RWPE1 (cell line): ENCODE results near the gene APCDD1.
"Not testable (repeated sequence)": the region's sequence is repeated elsewhere in the genome, so short reads cannot be mapped to it uniquely, and the experiment has no call there.

Experiments
- CTCF ChIA-PET: fragments of 350-600 bp; sonication (Branson Sonifier 250); formaldehyde crosslinking; extraction: SDS; loops from one replicate; lab custom pipeline; 2021; lab: Yijun Ruan, JAX
- POLR2A ChIA-PET: fragments of 400-600 bp; formaldehyde crosslinking; extraction: SDS; loops from one replicate; lab custom pipeline; 2020; ENCODE audit warnings: antibody characterized with exemption; ENCODE audit not compliant: low non-redundant PET; lab: Yijun Ruan, JAX
- DNase-seq: peaks from one replicate; pipeline ENCODE4 v3.0.0; 2012; ENCODE audit warnings: low spot score
- H3K27ac ChIP-seq: fragments of 450-650 bp; 2 replicates; pipeline ENCODE4 v1.5.1; 2017
- TF ChIP-seq, protein P1 (sequence below): fragments of 450-650 bp; conservative IDR thresholded peaks from 2 replicates; pipeline ENCODE4 v1.5.1; 2017; ENCODE audit warnings: low read depth, mild to moderate bottlenecking

Gene APCDD1

DNA sequence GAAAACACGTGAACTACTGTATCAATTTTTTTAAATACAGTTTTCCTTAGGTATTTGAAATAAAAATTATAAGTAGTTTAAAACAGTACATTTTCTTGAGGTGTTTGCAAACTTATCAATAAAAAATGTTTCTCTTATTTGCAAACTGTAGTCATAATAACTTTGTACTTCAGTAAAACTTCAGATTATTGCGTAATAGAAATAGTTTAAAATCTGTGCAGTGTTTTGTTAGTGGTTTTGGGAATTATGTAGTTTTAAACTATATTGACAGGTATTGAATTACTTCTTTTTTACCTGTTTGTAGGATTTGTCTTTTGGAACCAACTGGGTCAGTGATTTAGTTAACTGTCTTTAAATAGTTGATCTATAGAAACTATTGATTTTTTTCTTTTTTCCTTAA is 78.7 kb downstream of the APCDD1 start:
- TF ChIP-seq, protein P1, sequence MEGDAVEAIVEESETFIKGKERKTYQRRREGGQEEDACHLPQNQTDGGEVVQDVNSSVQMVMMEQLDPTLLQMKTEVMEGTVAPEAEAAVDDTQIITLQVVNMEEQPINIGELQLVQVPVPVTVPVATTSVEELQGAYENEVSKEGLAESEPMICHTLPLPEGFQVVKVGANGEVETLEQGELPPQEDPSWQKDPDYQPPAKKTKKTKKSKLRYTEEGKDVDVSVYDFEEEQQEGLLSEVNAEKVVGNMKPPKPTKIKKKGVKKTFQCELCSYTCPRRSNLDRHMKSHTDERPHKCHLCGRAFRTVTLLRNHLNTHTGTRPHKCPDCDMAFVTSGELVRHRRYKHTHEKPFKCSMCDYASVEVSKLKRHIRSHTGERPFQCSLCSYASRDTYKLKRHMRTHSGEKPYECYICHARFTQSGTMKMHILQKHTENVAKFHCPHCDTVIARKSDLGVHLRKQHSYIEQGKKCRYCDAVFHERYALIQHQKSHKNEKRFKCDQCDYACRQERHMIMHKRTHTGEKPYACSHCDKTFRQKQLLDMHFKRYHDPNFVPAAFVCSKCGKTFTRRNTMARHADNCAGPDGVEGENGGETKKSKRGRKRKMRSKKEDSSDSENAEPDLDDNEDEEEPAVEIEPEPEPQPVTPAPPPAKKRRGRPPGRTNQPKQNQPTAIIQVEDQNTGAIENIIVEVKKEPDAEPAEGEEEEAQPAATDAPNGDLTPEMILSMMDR = no peak
- CTCF ChIA-PET = interaction anchor here (0.6 kb wide), 1 partner anchor 27 kb away, joined by 3 read pairs; no protein-coding TSS in a partner anchor
- no peak for DNase-seq
- POLR2A ChIA-PET = no interaction called here
- no peak overlapping the region for H3K27ac ChIP-seq

DNA sequence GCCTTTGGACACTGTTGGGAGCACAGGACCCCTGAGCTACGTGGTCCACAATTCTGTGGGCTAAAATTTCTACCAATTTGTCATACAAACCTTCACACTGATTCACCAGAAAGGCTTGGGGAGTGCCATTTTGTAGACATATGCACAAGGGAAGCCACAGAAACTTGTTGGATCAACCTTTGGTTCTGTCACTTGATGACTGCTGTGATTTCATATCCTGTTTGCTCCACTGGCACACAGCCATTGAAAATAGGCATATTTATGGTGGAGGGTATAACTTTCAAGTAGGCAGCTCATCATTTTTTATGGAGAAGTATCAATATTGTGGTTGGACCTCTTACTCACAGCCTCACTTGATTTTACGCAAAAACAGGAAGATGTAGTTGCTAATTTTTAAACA is 81.8 kb downstream of the APCDD1 start:
- ChIA-PET POLR2A (no interaction called here), CTCF (interaction anchor here (0.6 kb wide), 1 partner anchor 11 kb away, joined by 4 read pairs; the partner anchor contains the start of gene NAPG)
- DNase-seq = no peak
- H3K27ac ChIP-seq = no peak overlapping the region
- TF ChIP-seq, protein P1 = no peak

GRCh38 chr18:10537765-10538164 is 83.3 kb downstream of the APCDD1 start:
- CTCF ChIA-PET = no interaction called here
- POLR2A ChIA-PET = no interaction called here
- TF ChIP-seq, protein P1 = no peak
- H3K27ac ChIP-seq = no peak overlapping the region
- DNase-seq = no peak

- DNase-seq, CTCF ChIA-PET, POLR2A ChIA-PET, H3K27ac ChIP-seq: not testable (repeated sequence)
Observed at GRCh38 chr18:10539124-10539523, 84.7 kb downstream of the APCDD1 start.
